Right atrium auricular region (tissue), 2 donors: Measurements from ENCODE around the gene SORCS1. TPM values are rescaled to one million over a fixed set of nuclear protein-coding genes. Genes with fewer than 3 reads are reported as not detected.

Experiments
- DNase-seq: peaks from one replicate; pipeline ENCODE4 v3.0.0-alpha.2; 2019; ENCODE audit warnings: low spot score
- H3K27ac ChIP-seq, 2 donors: fragments of 200-600 bp; sonication (generic); 1 replicate in 1 of 2; 2 replicates in 1 of 2; pipeline ENCODE4 v1.5.1; 2016 to 2019
- H3K27me3 ChIP-seq, 2 donors: fragments of 200-600 bp; sonication (generic); one replicate each; pipeline versions ENCODE4 v1.5.1 to v1.6.0; 2017 to 2019
- H3K36me3 ChIP-seq: fragments of 200-600 bp; sonication (generic); one replicate; pipeline ENCODE4 v1.5.1; 2016
- H3K4me1 ChIP-seq, 2 donors: fragments of 200-600 bp; sonication (generic); one replicate each; pipeline versions ENCODE4 v1.5.1 to v1.6.0; 2017 to 2019
- H3K4me3 ChIP-seq, 2 donors: fragments of 200-600 bp; sonication (generic); 1 replicate in 1 of 2; 2 replicates in 1 of 2; pipeline ENCODE4 v1.5.1; 2017 to 2019; ENCODE audit warnings: mild to moderate bottlenecking in 1 of 2, moderate library complexity in 1 of 2
- H3K9me3 ChIP-seq, 2 donors: fragments of 200-600 bp; sonication (generic); one replicate each; pipeline ENCODE4 v1.5.1; 2019
- CTCF ChIP-seq, 2 donors: fragments of 200-600 bp; sonication (generic); IDR thresholded peaks; one replicate each; pipeline ENCODE4 v1.5.1; 2019; ENCODE audit warnings: antibody characterized with exemption in 2 of 2
- total RNA-seq, 2 donors: library from RNA; depleted of rRNA; stranded (reverse); fragments of >200 nt; gene quantifications; one replicate each; pipeline ENCODE4 v1.1.0, GENCODE V29; 2016

The SORCS1 gene
- total RNA-seq, 2 donors from 2014 or later, result 1.6 to 4.2 TPM

GRCh38 chr10:106705681-106706100, 458.8 kb downstream of the SORCS1 start:
- peak; percentile 75 for DNase-seq
- no peak overlapping the region for H3K4me3 ChIP-seq
- peak; percentile 82 for TF ChIP-seq CTCF (IDR thresholded peaks at IDR 0.05)

DNA sequence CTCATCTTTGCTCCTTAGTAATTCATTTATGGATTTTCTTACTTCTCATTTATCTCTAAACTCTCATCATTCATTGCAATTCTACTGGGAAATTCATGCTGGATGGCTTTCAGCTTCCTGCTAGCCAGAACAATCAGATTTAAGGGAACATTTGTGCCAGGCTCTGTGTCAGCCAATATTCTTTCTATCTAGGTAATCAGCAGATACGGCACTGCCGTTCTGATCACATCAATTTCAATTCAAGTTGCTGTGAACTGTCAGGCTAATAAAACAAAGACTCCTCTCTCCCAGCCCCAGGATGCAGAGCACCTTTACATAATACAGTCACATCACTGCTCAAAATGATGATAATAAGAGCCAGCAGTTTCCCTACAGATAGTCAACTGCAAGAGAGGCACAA, 468.3 kb downstream of the SORCS1 start:
- no peaks in the 10 kb centered on the region for H3K9me3 ChIP-seq
- H3K27ac ChIP-seq, result no peak overlapping the region
- no peak overlapping the region for H3K4me3 ChIP-seq
- no peaks in the 10 kb centered on the region for H3K27me3 ChIP-seq
- H3K36me3 ChIP-seq, result no peaks in the 10 kb centered on the region
- H3K4me1 ChIP-seq, result no peaks in the 10 kb centered on the region
- no peak for DNase-seq
- TF ChIP-seq CTCF (IDR thresholded peaks at IDR 0.05), result no peak

More at GRCh38 chr10:106705681-106706100, 458.8 kb downstream of the SORCS1 start:
- H3K27ac ChIP-seq, result no peak overlapping the region
- no peaks in the 10 kb centered on the region for H3K4me1 ChIP-seq
- no peaks in the 10 kb centered on the region for H3K36me3 ChIP-seq
- no peaks in the 10 kb centered on the region for H3K27me3 ChIP-seq
- no peaks in the 10 kb centered on the region for H3K9me3 ChIP-seq

- no peaks in the 10 kb centered on the region for H3K27me3 ChIP-seq
- no peak overlapping the region for H3K4me3 ChIP-seq
- H3K4me1 ChIP-seq, result no peaks in the 10 kb centered on the region
- no peaks in the 10 kb centered on the region for H3K9me3 ChIP-seq
- TF ChIP-seq CTCF (IDR thresholded peaks at IDR 0.05), result no peak
- DNase-seq, result no peak
- no peaks in the 10 kb centered on the region for H3K36me3 ChIP-seq
- H3K27ac ChIP-seq, result no peak overlapping the region
Measured at GRCh38 chr10:106694696-106695095, 469.8 kb downstream of the SORCS1 start.

GRCh38 chr10:106682175-106682574, 482.3 kb downstream of the SORCS1 start:
- Histone ChIP-seq H3K4me1 (no peaks in the 10 kb centered on the region), H3K27ac (no peak overlapping the region), H3K36me3 (no peaks in the 10 kb centered on the region), H3K4me3 (no peak overlapping the region), H3K27me3 (no peaks in the 10 kb centered on the region), H3K9me3 (peaks cover 0 to under 1% of the 10 kb centered on the region in 2 donors)
- DNase-seq, result no peak
- TF ChIP-seq CTCF (IDR thresholded peaks at IDR 0.05), result no peak

DNA sequence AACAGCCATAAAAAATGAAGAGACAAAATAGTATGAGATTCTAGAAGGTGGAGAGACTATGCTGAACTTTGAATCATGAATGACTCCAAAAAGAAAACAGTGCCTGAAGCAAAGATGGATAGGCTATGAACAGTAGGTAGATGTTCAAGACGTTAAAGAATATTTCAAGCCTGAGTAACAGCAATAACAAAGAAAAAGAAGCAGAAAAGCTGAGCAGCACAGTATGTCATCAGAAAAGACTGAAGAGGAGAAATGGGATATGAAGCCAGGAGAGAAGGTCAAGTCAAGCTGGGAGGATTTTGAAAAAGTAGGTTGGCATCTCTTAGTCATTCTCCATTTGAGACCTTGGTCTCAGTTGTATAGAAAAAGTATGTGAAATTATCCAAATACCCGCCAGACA, 484.4 kb downstream of the SORCS1 start:
- Histone ChIP-seq H3K27ac (no peak overlapping the region), H3K4me3 (no peak overlapping the region), H3K36me3 (no peaks in the 10 kb centered on the region), H3K27me3 (no peaks in the 10 kb centered on the region), H3K9me3 (peaks cover 0 to 5% of the 10 kb centered on the region in 2 donors), H3K4me1 (no peaks in the 10 kb centered on the region)
- TF ChIP-seq CTCF (IDR thresholded peaks at IDR 0.05), result no peak
- DNase-seq, result no peak

DNA sequence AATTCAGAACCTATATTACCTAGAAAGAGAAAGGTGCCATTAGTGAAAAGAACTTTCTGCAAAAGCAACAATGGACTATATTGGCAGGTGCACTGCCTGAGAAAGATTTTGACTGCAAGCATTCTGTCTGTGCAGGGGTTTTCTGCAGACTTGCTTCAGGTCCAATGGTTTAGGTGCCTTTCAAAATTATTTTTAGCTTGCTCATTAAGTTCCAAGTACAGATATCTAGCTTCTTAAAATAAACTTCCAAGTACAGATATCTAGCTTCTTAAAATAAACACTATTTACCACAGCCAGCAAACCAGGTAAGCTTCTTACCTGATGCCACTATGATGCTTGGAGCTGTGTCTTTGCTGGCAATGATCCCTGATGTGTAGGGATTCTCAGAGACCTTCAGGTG, 485.2 kb downstream of the SORCS1 start:
- TF ChIP-seq CTCF (IDR thresholded peaks at IDR 0.05), result no peak
- H3K4me1 ChIP-seq, result no peaks in the 10 kb centered on the region
- H3K27ac ChIP-seq, result no peak overlapping the region
- no peak overlapping the region for H3K4me3 ChIP-seq
- H3K9me3 ChIP-seq, result peaks cover 0 to 5% of the 10 kb centered on the region in 2 donors
- no peak for DNase-seq
- no peaks in the 10 kb centered on the region for H3K36me3 ChIP-seq
- H3K27me3 ChIP-seq, result no peaks in the 10 kb centered on the region
